COLO829 (cell line): ENCODE data around the gene CHIT1.

ENCODE experiments used
- DNase-seq: peaks from one replicate; pipeline ENCODE4 v3.0.0; 2012; ENCODE audit warnings: low spot score

The CHIT1 gene

DNA sequence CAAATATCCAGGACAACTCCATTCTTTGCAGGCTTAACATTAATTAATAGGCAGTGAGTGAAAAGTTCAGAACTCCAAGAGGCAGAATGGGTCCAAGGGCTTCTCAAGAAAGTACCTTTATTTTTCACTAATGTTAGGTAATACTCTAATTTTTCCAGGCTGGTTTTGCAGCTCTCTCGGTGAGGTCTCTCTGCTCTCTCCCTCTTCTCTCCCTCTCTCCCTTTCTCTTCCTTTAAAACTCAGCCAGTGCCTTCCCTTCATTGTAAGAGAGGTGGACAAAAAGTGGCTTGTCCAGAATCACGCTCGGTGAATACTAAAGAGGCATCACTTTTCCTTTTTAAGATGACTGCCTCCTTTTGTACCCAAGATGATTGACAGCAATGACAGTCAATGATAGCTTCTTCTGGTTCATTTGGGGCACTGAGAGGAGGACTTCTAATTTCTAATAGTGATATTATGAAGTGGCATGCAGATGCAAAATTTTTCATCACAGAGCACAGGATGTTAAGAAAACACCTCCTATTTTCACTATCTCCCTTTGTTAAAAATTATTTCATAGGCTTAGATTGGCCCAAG is 41.7 kb downstream of the CHIT1 start:
- no peak for DNase-seq

GRCh38 chr1:203187304-203187685 is 42.2 kb downstream of the CHIT1 start:
- no peak for DNase-seq

GRCh38 chr1:203186446-203187303 is 42.8 kb downstream of the CHIT1 start, which contains the start of gene CHI3L1:
Gene CHI3L1 (minus strand): TSS chr1:203186704. CDS start chr1:203186623, 81 bp downstream.
- no peak for DNase-seq

DNA sequence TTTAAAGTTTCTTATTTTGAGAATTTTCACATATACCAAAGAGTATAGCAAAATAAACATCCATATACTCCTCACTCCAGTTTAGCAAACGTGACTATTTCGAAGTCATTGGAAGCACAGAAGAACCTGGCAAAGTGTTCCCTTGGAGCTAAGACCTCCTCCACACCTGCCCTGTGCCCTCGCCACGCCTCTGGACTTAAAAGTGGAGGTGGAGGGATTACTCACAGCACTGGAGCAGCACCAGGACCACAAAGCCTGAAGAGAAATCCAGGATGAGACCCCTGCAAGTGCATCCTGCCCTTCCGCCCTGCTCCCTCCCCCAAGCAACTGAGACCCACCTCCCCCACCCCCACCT is 43.4 kb downstream of the CHIT1 start:
- DNase-seq = no peak

DNA sequence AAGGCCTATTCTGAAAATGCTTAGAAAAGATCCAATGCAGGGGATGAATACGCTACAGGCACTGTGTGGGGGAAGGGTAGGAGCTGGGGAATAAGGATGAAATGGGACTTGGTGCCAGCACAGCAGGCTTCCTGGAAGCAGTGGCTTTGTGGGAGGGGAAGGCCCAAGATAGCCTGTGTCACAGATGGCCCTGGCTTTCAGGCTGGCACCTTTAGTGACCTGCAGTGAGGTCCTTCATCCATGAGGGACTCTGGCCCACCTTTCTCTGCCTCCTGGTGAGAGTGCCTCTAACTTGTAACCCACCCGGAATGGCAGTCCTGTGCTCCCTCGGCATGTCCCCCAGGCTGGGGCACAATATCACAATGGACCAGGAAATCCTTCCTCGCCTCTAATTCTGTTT is 43.9 kb downstream of the CHIT1 start:
- DNase-seq = no peak

DNA sequence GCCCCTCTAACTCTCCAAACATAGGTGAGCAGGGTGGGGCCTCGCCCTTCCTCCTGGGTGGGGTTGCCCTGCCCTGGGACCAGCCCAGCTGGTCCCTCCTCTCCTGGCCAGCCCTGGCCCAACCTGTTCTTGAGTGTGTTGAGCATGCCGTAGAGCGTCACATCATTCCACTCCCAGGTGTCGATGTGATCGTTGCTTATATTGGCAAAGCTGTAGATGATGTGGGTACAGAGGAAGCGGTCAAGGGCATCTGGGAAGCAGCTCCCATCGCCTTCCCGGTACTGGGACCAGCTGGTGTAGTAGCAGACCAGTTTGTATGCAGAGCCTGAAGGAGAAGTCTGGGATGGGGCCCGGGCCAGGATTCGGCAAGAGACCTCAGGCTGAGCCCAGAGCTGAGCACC is 44.4 kb downstream of the CHIT1 start:
- no peak for DNase-seq

- DNase-seq = no peak
Measured at GRCh38 chr1:203184467-203184866, 45.0 kb downstream of the CHIT1 start.

DNA sequence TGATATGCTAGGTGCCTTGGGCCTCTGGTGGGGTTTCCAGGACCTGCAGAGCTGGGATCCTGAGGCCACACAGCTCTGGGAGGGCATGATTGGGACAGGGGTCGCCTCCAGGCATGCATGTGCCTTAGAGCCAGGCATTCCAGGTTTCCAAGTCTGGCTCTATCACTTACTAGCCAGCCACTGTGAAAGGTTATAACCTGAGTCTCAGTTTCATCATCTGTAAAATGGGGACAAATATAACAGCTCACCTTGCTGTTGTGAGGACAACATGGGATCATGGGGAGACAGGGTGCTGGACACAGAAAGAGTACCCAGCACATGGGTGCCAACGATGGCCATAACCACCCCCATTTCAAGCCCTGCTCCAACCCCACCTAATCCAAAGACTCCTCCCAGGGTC is 45.6 kb downstream of the CHIT1 start:
- DNase-seq = no peak

DNA sequence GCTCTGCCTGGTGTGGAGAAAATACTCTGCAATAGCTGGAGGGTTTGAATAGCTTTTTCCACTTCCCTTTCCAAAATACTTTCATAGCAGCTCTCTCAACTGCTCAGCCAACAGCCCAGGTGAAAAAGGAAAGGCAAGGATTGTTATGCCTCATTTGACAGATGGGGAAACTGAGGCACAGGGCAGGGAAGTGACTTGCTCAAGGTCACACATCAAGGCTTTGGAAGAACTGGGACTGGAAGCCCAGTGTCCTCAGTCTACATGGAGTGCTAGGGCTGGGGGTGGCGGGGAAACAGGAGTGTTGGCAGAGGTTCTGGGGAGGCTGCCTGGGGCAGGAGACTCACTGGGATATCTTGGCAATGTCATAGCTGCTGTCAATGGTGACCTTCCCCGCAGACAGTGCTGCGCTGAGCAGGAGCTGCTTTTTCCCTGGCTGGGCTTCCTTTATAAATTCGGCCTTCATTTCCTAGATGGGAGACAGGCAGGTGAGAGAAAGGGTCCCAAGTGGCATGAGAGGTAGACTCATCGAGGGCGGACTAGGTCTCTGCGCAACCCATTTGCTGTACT is 47.0 kb downstream of the CHIT1 start:
- DNase-seq = no peak

- no peak for DNase-seq
Measured at GRCh38 chr1:203181586-203182386, 47.7 kb downstream of the CHIT1 start.

- DNase-seq = no peak
Measured at GRCh38 chr1:203180611-203181330, 48.7 kb downstream of the CHIT1 start.

DNA sequence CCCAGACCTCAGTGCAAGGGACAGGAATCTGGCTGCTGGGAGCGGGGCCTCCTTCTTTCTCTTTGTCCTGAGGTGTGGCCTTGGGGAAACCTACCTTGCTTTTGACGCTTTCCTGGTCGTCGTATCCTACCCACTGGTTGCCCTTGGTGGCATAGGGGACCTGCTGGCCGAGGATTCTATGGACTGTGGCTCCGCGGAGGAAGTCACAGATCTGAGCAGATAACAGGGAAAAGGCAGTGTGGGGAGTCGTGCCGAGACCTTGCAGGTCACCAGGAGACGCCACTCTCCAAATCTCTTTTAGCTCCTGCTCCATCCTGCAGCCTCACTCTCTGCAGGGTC is 49.8 kb downstream of the CHIT1 start:
- DNase-seq = no peak

DNA sequence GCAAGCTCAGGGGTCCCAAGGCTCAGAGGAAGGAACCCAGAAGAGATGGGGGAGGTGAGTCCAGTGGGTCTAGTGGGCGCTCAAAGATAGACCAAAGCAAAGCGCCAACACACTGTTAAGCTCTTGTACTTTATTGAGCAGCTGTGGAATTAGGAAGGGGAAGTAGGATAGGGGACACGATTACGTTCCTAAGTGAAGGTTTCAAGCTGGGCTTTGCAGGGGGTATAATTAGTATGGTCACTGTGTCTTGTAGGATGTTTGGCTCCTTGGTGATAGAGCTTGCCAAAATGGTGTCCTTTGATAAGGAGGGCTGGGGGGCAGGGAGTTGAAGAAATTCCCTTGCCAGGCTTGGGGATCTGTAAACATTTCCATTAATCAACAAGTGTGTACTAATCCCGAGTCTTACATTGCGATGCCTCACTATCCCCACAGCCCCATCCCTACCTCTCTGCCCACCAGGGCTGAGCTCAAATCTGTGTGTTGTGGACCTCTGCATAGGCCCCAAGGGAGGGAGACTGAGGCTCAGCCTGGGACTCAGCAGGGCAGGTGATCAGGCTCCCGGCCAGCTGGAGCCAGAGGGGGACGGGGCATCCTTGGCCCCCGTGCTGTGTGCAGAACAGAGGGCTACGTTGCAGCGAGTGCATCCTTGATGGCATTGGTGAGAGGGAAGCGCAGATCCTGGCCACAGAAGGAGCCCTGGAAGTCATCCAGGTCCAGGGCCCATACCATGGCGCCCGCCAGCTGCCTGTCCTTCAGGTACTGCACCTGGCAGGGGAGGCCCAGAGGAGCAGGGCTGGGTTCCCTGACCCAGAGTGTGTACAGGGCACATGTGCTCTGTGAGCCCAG is 50.4 kb downstream of the CHIT1 start:
- DNase-seq = no peak

DNA sequence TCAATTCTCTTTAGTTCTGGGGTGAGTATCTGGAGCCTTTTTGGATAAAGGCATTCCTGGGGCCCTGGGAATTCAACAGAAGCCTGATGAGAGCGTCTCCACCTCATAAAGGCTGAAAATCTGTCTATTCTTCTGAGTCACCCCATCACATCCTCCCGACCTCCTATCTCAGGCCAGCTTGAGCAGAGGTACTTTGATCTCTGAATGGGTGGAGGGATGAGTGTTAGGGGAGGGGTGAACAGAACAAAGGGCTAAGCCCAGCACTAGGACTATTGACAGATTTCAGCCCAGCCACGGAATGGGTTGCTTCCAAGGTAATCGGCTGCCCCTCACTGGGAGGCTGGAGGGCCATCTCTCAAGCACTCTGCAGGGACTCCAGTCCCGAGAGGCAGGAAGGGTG is 51.4 kb downstream of the CHIT1 start:
- DNase-seq = no peak

GRCh38 chr1:203177470-203178039 is 51.9 kb downstream of the CHIT1 start:
- no peak for DNase-seq

- no peak for DNase-seq
Measured at GRCh38 chr1:203177036-203177405, 52.5 kb downstream of the CHIT1 start.

GRCh38 chr1:203176273-203177035 is 53.0 kb downstream of the CHIT1 start:
- DNase-seq = no peak

GRCh38 chr1:203175827-203176241 is 53.6 kb downstream of the CHIT1 start:
- DNase-seq = no peak

DNA sequence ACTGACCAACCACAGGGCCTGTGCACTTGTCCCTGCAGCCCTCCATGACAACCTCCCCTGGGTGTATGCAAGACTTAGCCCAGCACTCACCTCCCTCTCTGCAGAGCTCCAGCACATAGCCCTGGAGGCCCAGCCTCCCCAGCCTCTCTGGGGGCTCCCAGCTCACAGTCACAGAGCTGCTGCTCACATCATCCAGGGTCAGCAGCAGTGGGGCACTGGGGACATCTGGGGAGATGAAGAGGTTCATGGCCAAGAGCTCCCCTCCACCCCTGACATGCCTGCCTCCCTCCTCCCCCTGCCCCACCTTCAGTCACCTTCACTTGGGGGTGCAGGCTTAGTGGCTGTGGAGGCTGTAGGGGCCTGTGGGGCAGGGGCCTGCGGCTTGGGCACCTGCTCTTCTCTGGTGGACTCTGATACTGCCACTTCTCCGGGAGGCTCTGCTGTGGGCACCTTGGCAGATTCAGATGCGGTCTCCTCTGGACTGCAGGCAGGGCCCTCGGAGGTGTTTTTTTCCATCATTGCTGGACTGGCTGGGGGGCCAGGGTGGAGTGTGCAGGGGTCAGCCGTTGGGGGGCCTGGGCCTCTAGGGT is 54.1 kb downstream of the CHIT1 start, which contains the start of gene MYBPH:
TSS of gene MYBPH (minus strand) at position 590 of the 590 bp plus-strand sequence. CDS start at position 519, 71 bp downstream.
- no peak for DNase-seq
